ENCODE data around the gene TNIK.
A peak's percentile ranks its signal among the peaks of the same experiment; 100 is the strongest.
"Not testable (repeated sequence)": the region's sequence is repeated elsewhere in the genome, so short reads cannot be mapped to it uniquely, and the experiment has no call there.

The TNIK gene

GRCh38 chr3:171304498-171304897 is 155.7 kb downstream of the TNIK start:
- not testable (repeated sequence) for H3K27ac ChIP-seq, H3K4me3 ChIP-seq

GRCh38 chr3:171304017-171304416 is 156.2 kb downstream of the TNIK start:
- H3K4me3 ChIP-seq, H3K27ac ChIP-seq: not testable (repeated sequence)

GRCh38 chr3:171301998-171302397 is 158.2 kb downstream of the TNIK start:
- Histone ChIP-seq H3K4me3 (no peak overlapping the region), H3K27ac (no peak overlapping the region)

- no peak overlapping the region for H3K4me3 ChIP-seq
- H3K27ac ChIP-seq = no peak overlapping the region
These were observed 159.2 kb downstream of the TNIK start for GRCh38 chr3:171301002-171301401.

- no peak overlapping the region for H3K27ac ChIP-seq
- H3K4me3 ChIP-seq = no peak overlapping the region
These were observed 162.3 kb downstream of the TNIK start for GRCh38 chr3:171297951-171298350.

GRCh38 chr3:171297207-171297606 is 163.0 kb downstream of the TNIK start:
- Histone ChIP-seq H3K27ac (no peak overlapping the region), H3K4me3 (no peak overlapping the region)

- Histone ChIP-seq H3K27ac (no peak overlapping the region), H3K4me3 (no peak overlapping the region)
These were observed 164.5 kb downstream of the TNIK start for GRCh38 chr3:171295484-171296373.

- no peak overlapping the region for H3K27ac ChIP-seq
- no peak overlapping the region for H3K4me3 ChIP-seq
These were observed 166.9 kb downstream of the TNIK start for GRCh38 chr3:171293142-171293782.

- H3K27ac ChIP-seq = no peak overlapping the region
- no peak overlapping the region for H3K4me3 ChIP-seq
These were observed 169.5 kb downstream of the TNIK start for GRCh38 chr3:171290680-171291079.

GRCh38 chr3:171289291-171289690 is 170.9 kb downstream of the TNIK start:
- H3K27ac ChIP-seq = no peak overlapping the region
- no peak overlapping the region for H3K4me3 ChIP-seq

- not testable (repeated sequence) for H3K27ac ChIP-seq, H3K4me3 ChIP-seq
These were observed 172.4 kb downstream of the TNIK start for GRCh38 chr3:171287761-171288160.

- no peak overlapping the region for H3K4me3 ChIP-seq
- peak overlapping the region in 3 of 21 experiments; percentile 29 to 88 (median 43) for H3K27ac ChIP-seq
These were observed 173.5 kb downstream of the TNIK start for GRCh38 chr3:171286580-171287249.

GRCh38 chr3:171285287-171285686 is 174.9 kb downstream of the TNIK start:
- no peak overlapping the region for H3K4me3 ChIP-seq

GRCh38 chr3:171284308-171285075 is 175.7 kb downstream of the TNIK start:
- H3K4me3 ChIP-seq = no peak overlapping the region
- peak overlapping the region in 8 of 21 experiments; percentile 24 to 88 (median 48) for H3K27ac ChIP-seq

More at GRCh38 chr3:171285287-171285686, 174.9 kb downstream of the TNIK start:
- peak overlapping the region in 11 of 21 experiments; percentile 1 to 88 (median 36) for H3K27ac ChIP-seq

GRCh38 chr3:171283848-171284222 is 176.4 kb downstream of the TNIK start:
- Histone ChIP-seq H3K4me3 (no peak overlapping the region), H3K27ac (peak overlapping the region in 13 of 21 experiments; percentile 12 to 88 (median 48))

- Histone ChIP-seq H3K4me3 (no peak overlapping the region), H3K27ac (peak overlapping the region in 14 of 21 experiments; percentile 0 to 88 (median 46))
These were observed 176.9 kb downstream of the TNIK start for GRCh38 chr3:171283183-171283847.

- Histone ChIP-seq H3K27ac (peak overlapping the region in 2 of 21 experiments; percentile 0 to 22), H3K4me3 (no peak overlapping the region)
These were observed 178.2 kb downstream of the TNIK start for GRCh38 chr3:171282041-171282440.

- Histone ChIP-seq H3K4me3 (no peak overlapping the region), H3K27ac (no peak overlapping the region)
These were observed 178.8 kb downstream of the TNIK start for GRCh38 chr3:171281256-171281992.

Measured in skin epidermis (tissue), 12 donors.